Activated CD8-positive, alpha-beta memory T cell treated with anti-CD3 and anti-CD28 coated beads, Interleukin-2, amount 10 ng/mL, durations not matched to agents 7 days and 5 days (primary cell): ENCODE data around the gene TMEM81. TPM values are rescaled to one million over a fixed set of nuclear protein-coding genes. Genes with fewer than 3 reads are reported as not detected.

Experiments used
- ATAC-seq: fragments of 150-1000 bp; cut with Tn5 transposase; one replicate; pipeline ENCODE4 v1.10.0; 2021; ENCODE audit warnings: moderate library complexity
- CTCF ChIA-PET: fragments of 350-600 bp; sonication (Branson Sonifier 250); formaldehyde crosslinking; loops from one replicate; lab custom pipeline; 2021; ENCODE audit warnings: antibody characterized with exemption; lab: Charles Lee
- DNase-seq: peaks from one replicate; pipeline ENCODE4 v3.0.0-alpha.2; 2020
- H3K27ac Mint-ChIP-seq: one replicate; pipeline ENCODE4 v1.8.0; 2021; ENCODE audit warnings: mild to moderate bottlenecking, mixed read lengths
- H3K27me3 Mint-ChIP-seq: one replicate; pipeline ENCODE4 v1.8.0; 2021; ENCODE audit warnings: mixed read lengths
- H3K36me3 Mint-ChIP-seq: one replicate; pipeline ENCODE4 v1.8.0; 2021; ENCODE audit warnings: mild to moderate bottlenecking, mixed read lengths
- H3K4me1 Mint-ChIP-seq: one replicate; pipeline ENCODE4 v1.8.0; 2021; ENCODE audit warnings: mixed read lengths
- H3K4me3 Mint-ChIP-seq: one replicate; pipeline ENCODE4 v1.8.0; 2021; ENCODE audit warnings: mild to moderate bottlenecking, moderate library complexity, mixed read lengths
- H3K9me3 Mint-ChIP-seq: one replicate; pipeline ENCODE4 v1.8.0; 2022; ENCODE audit warnings: low read depth, mixed read lengths
- total RNA-seq, 2 experiments: library from RNA; stranded (reverse); gene quantifications; one replicate each; pipeline ENCODE4 v1.2.3, GENCODE V29; 2021

TMEM81 gene
- total RNA-seq, 2 experiments from 2014 or later = 2.3 to 3.0 TPM

- ATAC-seq (no peak), DNase-seq (no peak)
- Mint-ChIP-seq H3K36me3 (no peaks in the 10 kb centered on the region), H3K27me3 (no peaks in the 10 kb centered on the region), H3K9me3 (no peaks in the 10 kb centered on the region), H3K4me3 (no peak overlapping the region), H3K27ac (no peak overlapping the region), H3K4me1 (no peaks in the 10 kb centered on the region)
- CTCF ChIA-PET = interaction anchor here (1.9 kb wide), 1 partner anchor 12 kb away, joined by 7 read pairs; no protein-coding TSS in a partner anchor
These were observed 10.7 kb downstream of the TMEM81 start for GRCh38 chr1:205073511-205073910.

GRCh38 chr1:205072881-205073280 lies 11.4 kb downstream of the TMEM81 start:
- Mint-ChIP-seq H3K4me3 (no peak overlapping the region), H3K4me1 (no peaks in the 10 kb centered on the region), H3K27me3 (no peaks in the 10 kb centered on the region), H3K36me3 (no peaks in the 10 kb centered on the region), H3K27ac (no peak overlapping the region), H3K9me3 (no peaks in the 10 kb centered on the region)
- ATAC-seq (no peak), DNase-seq (no peak)
- CTCF ChIA-PET = interaction anchor here (3.4 kb wide), 1 partner anchor 11 kb away, joined by 16 read pairs; no protein-coding TSS in a partner anchor

GRCh38 chr1:205072286-205072685 lies 12.0 kb downstream of the TMEM81 start:
- H3K36me3 Mint-ChIP-seq = no peaks in the 10 kb centered on the region
- no peaks in the 10 kb centered on the region for H3K9me3 Mint-ChIP-seq
- no peaks in the 10 kb centered on the region for H3K4me1 Mint-ChIP-seq
- ATAC-seq (no peak), DNase-seq (no peak)
- CTCF ChIA-PET = interaction anchor here (3.4 kb wide), 1 partner anchor 10 kb away, joined by 16 read pairs; no protein-coding TSS in a partner anchor
- H3K27ac Mint-ChIP-seq = no peak overlapping the region
- H3K4me3 Mint-ChIP-seq = no peak overlapping the region
- H3K27me3 Mint-ChIP-seq = no peaks in the 10 kb centered on the region

GRCh38 chr1:205071801-205072200 lies 12.5 kb downstream of the TMEM81 start:
- Mint-ChIP-seq H3K27me3 (no peaks in the 10 kb centered on the region), H3K4me1 (no peaks in the 10 kb centered on the region), H3K9me3 (no peaks in the 10 kb centered on the region), H3K27ac (no peak overlapping the region), H3K4me3 (no peak overlapping the region), H3K36me3 (no peaks in the 10 kb centered on the region)
- ATAC-seq (no peak), DNase-seq (no peak)
- CTCF ChIA-PET = interaction anchor here (3.4 kb wide), 1 partner anchor 10 kb away, joined by 16 read pairs; no protein-coding TSS in a partner anchor

- H3K4me1 Mint-ChIP-seq = no peaks in the 10 kb centered on the region
- ATAC-seq = no peak
- CTCF ChIA-PET = interaction anchor here (3.4 kb wide), 1 partner anchor 9 kb away, joined by 16 read pairs; no protein-coding TSS in a partner anchor
- no peak for DNase-seq
- H3K9me3 Mint-ChIP-seq = no peaks in the 10 kb centered on the region
- no peak overlapping the region for H3K4me3 Mint-ChIP-seq
- no peak overlapping the region for H3K27ac Mint-ChIP-seq
- no peaks in the 10 kb centered on the region for H3K27me3 Mint-ChIP-seq
- no peaks in the 10 kb centered on the region for H3K36me3 Mint-ChIP-seq
These were observed 13.2 kb downstream of the TMEM81 start for GRCh38 chr1:205071028-205071409.

GRCh38 chr1:205069371-205070125 lies 14.7 kb downstream of the TMEM81 start:
- CTCF ChIA-PET = interaction anchor here (3.4 kb wide), 1 partner anchor 8 kb away, joined by 16 read pairs; no protein-coding TSS in a partner anchor
- H3K4me1 Mint-ChIP-seq = no peaks in the 10 kb centered on the region
- H3K27me3 Mint-ChIP-seq = no peaks in the 10 kb centered on the region
- no peak overlapping the region for H3K4me3 Mint-ChIP-seq
- no peak overlapping the region for H3K27ac Mint-ChIP-seq
- no peak for DNase-seq
- no peaks in the 10 kb centered on the region for H3K9me3 Mint-ChIP-seq
- H3K36me3 Mint-ChIP-seq = no peaks in the 10 kb centered on the region
- ATAC-seq = no peak

GRCh38 chr1:205068457-205069040 lies 15.7 kb downstream of the TMEM81 start:
- H3K27me3 Mint-ChIP-seq = no peaks in the 10 kb centered on the region
- no peaks in the 10 kb centered on the region for H3K4me1 Mint-ChIP-seq
- H3K9me3 Mint-ChIP-seq = no peaks in the 10 kb centered on the region
- no peaks in the 10 kb centered on the region for H3K36me3 Mint-ChIP-seq
- CTCF ChIA-PET = no interaction called here
- no peak overlapping the region for H3K27ac Mint-ChIP-seq
- DNase-seq (no peak), ATAC-seq (no peak)
- H3K4me3 Mint-ChIP-seq = no peak overlapping the region

GRCh38 chr1:205068001-205068400 lies 16.3 kb downstream of the TMEM81 start:
- ATAC-seq (no peak), DNase-seq (no peak)
- no peak overlapping the region for H3K27ac Mint-ChIP-seq
- H3K4me3 Mint-ChIP-seq = no peak overlapping the region
- no peaks in the 10 kb centered on the region for H3K4me1 Mint-ChIP-seq
- no peaks in the 10 kb centered on the region for H3K27me3 Mint-ChIP-seq
- CTCF ChIA-PET = no interaction called here
- H3K36me3 Mint-ChIP-seq = no peaks in the 10 kb centered on the region
- H3K9me3 Mint-ChIP-seq = no peaks in the 10 kb centered on the region

- Mint-ChIP-seq H3K27me3 (no peaks in the 10 kb centered on the region), H3K9me3 (no peaks in the 10 kb centered on the region), H3K36me3 (no peaks in the 10 kb centered on the region), H3K4me1 (no peaks in the 10 kb centered on the region), H3K27ac (no peak overlapping the region), H3K4me3 (no peak overlapping the region)
- CTCF ChIA-PET = no interaction called here
- no peak for ATAC-seq
- DNase-seq = no peak
These were observed 17.2 kb downstream of the TMEM81 start for GRCh38 chr1:205067031-205067430.

GRCh38 chr1:205066141-205066818 lies 18.0 kb downstream of the TMEM81 start:
- H3K36me3 Mint-ChIP-seq = no peaks in the 10 kb centered on the region
- H3K27ac Mint-ChIP-seq = no peak overlapping the region
- no peak overlapping the region for H3K4me3 Mint-ChIP-seq
- no peaks in the 10 kb centered on the region for H3K4me1 Mint-ChIP-seq
- no peaks in the 10 kb centered on the region for H3K9me3 Mint-ChIP-seq
- DNase-seq (no peak), ATAC-seq (no peak)
- no peaks in the 10 kb centered on the region for H3K27me3 Mint-ChIP-seq
- CTCF ChIA-PET = interaction anchor here (1.2 kb wide), 1 partner anchor 77 kb away, joined by 5 read pairs; no protein-coding TSS in a partner anchor

GRCh38 chr1:205065666-205066065 lies 18.6 kb downstream of the TMEM81 start:
- H3K4me3 Mint-ChIP-seq = no peak overlapping the region
- no peak for ATAC-seq
- H3K36me3 Mint-ChIP-seq = no peaks in the 10 kb centered on the region
- DNase-seq = no peak
- H3K4me1 Mint-ChIP-seq = no peaks in the 10 kb centered on the region
- H3K27me3 Mint-ChIP-seq = no peaks in the 10 kb centered on the region
- H3K27ac Mint-ChIP-seq = no peak overlapping the region
- no peaks in the 10 kb centered on the region for H3K9me3 Mint-ChIP-seq
- CTCF ChIA-PET = interaction anchor here (1.2 kb wide), 1 partner anchor 76 kb away, joined by 5 read pairs; no protein-coding TSS in a partner anchor

- ATAC-seq (no peak), DNase-seq (no peak)
- Mint-ChIP-seq H3K4me1 (no peaks in the 10 kb centered on the region), H3K27me3 (no peaks in the 10 kb centered on the region), H3K9me3 (no peaks in the 10 kb centered on the region), H3K27ac (no peak overlapping the region), H3K4me3 (no peak overlapping the region), H3K36me3 (no peaks in the 10 kb centered on the region)
- CTCF ChIA-PET = no interaction called here
These were observed 19.4 kb downstream of the TMEM81 start for GRCh38 chr1:205064741-205065316.

- Mint-ChIP-seq H3K9me3 (no peaks in the 10 kb centered on the region), H3K4me1 (no peaks in the 10 kb centered on the region), H3K36me3 (no peaks in the 10 kb centered on the region), H3K27ac (no peak overlapping the region), H3K27me3 (no peaks in the 10 kb centered on the region), H3K4me3 (no peak overlapping the region)
- CTCF ChIA-PET = interaction anchor here (0.6 to 3.9 kb wide), 2 partner anchors 18 to 652 kb away, joined by 3 to 28 read pairs; partner anchors contain the start of gene TMEM81
- no peak for ATAC-seq
- DNase-seq = no peak
These were observed 20.0 kb downstream of the TMEM81 start for GRCh38 chr1:205064301-205064700.
